B cell (primary cell): ENCODE measurements around the gene GRN. TPM values are rescaled to one million over a fixed set of nuclear protein-coding genes. Genes with fewer than 3 reads are reported as not detected.

Experiments used
- ATAC-seq: fragments of 200-7000 bp; cut with Tn5 transposase; one replicate; pipeline ENCODE4 v1.10.0; 2021; ENCODE audit warnings: low read depth, mild to moderate bottlenecking, moderate number of reproducible peaks, moderate library complexity
- CTCF ChIA-PET: fragments of 350-600 bp; sonication (Branson Sonifier 250); formaldehyde crosslinking; loops from one replicate; lab custom pipeline; 2021; ENCODE audit warnings: antibody characterized with exemption, inconsistent platforms; lab: Charles Lee
- POLR2A ChIA-PET: fragments of 350-600 bp; sonication (Branson Sonifier 250); formaldehyde crosslinking; loops from one replicate; lab custom pipeline; 2021; ENCODE audit warnings: antibody characterized with exemption; lab: Charles Lee
- DNase-seq: peaks from one replicate; pipeline ENCODE4 v3.0.0; 2013
- H2AFZ ChIP-seq: 2 replicates; pipeline ENCODE4 v1.6.1; 2012; ENCODE audit warnings: mild to moderate bottlenecking, low read depth, low read length; ENCODE audit not compliant: insufficient read depth, poor library complexity, severe bottlenecking
- H3K27ac ChIP-seq, 2 donors: 1 replicate in 1 of 2; 2 replicates in 1 of 2; pipeline ENCODE4 v1.5.1; 2012 to 2013; ENCODE audit warnings: low read length in 2 of 2, mild to moderate bottlenecking in 2 of 2, moderate library complexity in 1 of 2
- H3K27me3 ChIP-seq, 4 experiments: fragments of 200-600 bp in 1 of 4; sonication (generic) in 1 of 4; replicated peaks in 1 of 4; 1 replicate in 2 of 4; 2 replicates in 2 of 4; pipeline versions ENCODE4 v1.6.1 to v1.7.0; 2013 to 2016; ENCODE audit warnings: low read length in 3 of 4, mild to moderate bottlenecking in 2 of 4, mixed read lengths in 1 of 4, moderate library complexity in 1 of 4; ENCODE audit not compliant: insufficient read depth in 4 of 4, control insufficient read depth in 3 of 4; ENCODE audit errors: control extremely low read depth in 1 of 4
- H3K36me3 ChIP-seq, 2 experiments: replicated peaks in 1 of 2; 1 replicate in 1 of 2; 2 replicates in 1 of 2; pipeline versions ENCODE4 v1.6.1 to v1.7.1; 2013; ENCODE audit warnings: low read length in 1 of 2; ENCODE audit not compliant: insufficient read depth in 2 of 2, control insufficient read depth in 1 of 2; ENCODE audit errors: control extremely low read depth in 1 of 2, extremely low read depth in 1 of 2
- H3K4me1 ChIP-seq, 2 donors: fragments of 200-600 bp in 1 of 2; sonication (generic) in 1 of 2; 1 replicate in 1 of 2; 2 replicates in 1 of 2; pipeline versions ENCODE4 v1.5.1 to v1.6.1; 2013 to 2017; ENCODE audit warnings: low read length in 2 of 2; ENCODE audit not compliant: control insufficient read depth in 2 of 2, insufficient read depth in 2 of 2
- H3K4me2 ChIP-seq: replicated peaks from 2 replicates; pipeline ENCODE3; 2012; ENCODE audit warnings: mild to moderate bottlenecking, low read depth, low read length; ENCODE audit not compliant: poor library complexity, severe bottlenecking
- H3K4me3 ChIP-seq, 5 experiments: fragments of 200-600 bp in 1 of 5; sonication (generic) in 1 of 5; 1 replicate in 3 of 5; 2 replicates in 2 of 5; pipeline versions ENCODE4 v1.5.1 to v1.7.0; 2011 to 2016; ENCODE audit warnings: low read length in 4 of 5, mild to moderate bottlenecking in 4 of 5, low read depth in 2 of 5, control low read depth in 1 of 5, moderate library complexity in 1 of 5; ENCODE audit not compliant: insufficient read depth in 1 of 5; ENCODE audit errors: control extremely low read depth in 1 of 5, extremely low read depth in 1 of 5
- H3K79me2 ChIP-seq: fragments of 200-600 bp; sonication (generic); one replicate; pipeline ENCODE4 v1.6.0; 2016; ENCODE audit warnings: low read length; ENCODE audit not compliant: control insufficient read depth, insufficient read depth
- H3K9ac ChIP-seq: fragments of 200-600 bp; sonication (generic); 2 replicates; pipeline ENCODE4 v1.6.1; 2017; ENCODE audit warnings: mild to moderate bottlenecking, low read length, moderate library complexity
- H3K9me3 ChIP-seq, 3 donors: one replicate each; pipeline versions ENCODE4 v1.6.1 to v1.7.1; 2013; ENCODE audit warnings: low read length in 2 of 3; ENCODE audit not compliant: control insufficient read depth in 2 of 3, insufficient read depth in 1 of 3; ENCODE audit errors: control extremely low read depth in 1 of 3
- H4K20me1 ChIP-seq: 2 replicates; pipeline ENCODE4 v1.6.0; 2012; ENCODE audit warnings: mild to moderate bottlenecking, low read length; ENCODE audit not compliant: insufficient read depth, control insufficient read depth, poor library complexity, severe bottlenecking
- H3K27ac Mint-ChIP-seq: one replicate; pipeline ENCODE4 v1.8.0; 2021; ENCODE audit warnings: mixed read lengths
- H3K27me3 Mint-ChIP-seq: one replicate; pipeline ENCODE4 v1.8.0; 2021; ENCODE audit warnings: mixed read lengths
- H3K4me1 Mint-ChIP-seq: one replicate; pipeline ENCODE4 v1.8.0; 2021; ENCODE audit warnings: mixed read lengths
- H3K4me3 Mint-ChIP-seq: one replicate; pipeline ENCODE4 v1.8.0; 2021; ENCODE audit warnings: mixed read lengths
- H3K9me3 Mint-ChIP-seq: one replicate; pipeline ENCODE4 v1.8.0; 2022; ENCODE audit warnings: mixed read lengths; ENCODE audit not compliant: insufficient read depth
- CTCF ChIP-seq: fragments of 200-600 bp; IDR thresholded peaks from one replicate; pipeline ENCODE4 v1.8.0; 2022; ENCODE audit warnings: antibody characterized with exemption, mild to moderate bottlenecking
- EZH2 ChIP-seq: IDR thresholded peaks from 2 replicates; pipeline ENCODE4 v1.6.1; 2012; ENCODE audit warnings: borderline replicate concordance, low read depth, mild to moderate bottlenecking, moderate library complexity, low read length; ENCODE audit not compliant: insufficient read depth, poor library complexity, severe bottlenecking
- WGBS: methylation state at CpG from one replicate; pipeline ENCODE4 v1.1.5; 2013; ENCODE audit warnings: missing lambda C conversion rate; ENCODE audit not compliant: insufficient coverage; 5-methylcytosine and 5-hydroxymethylcytosine counted together
- intact Hi-C: fragments of 100-400 bp; cut with micrococcal nuclease; formaldehyde crosslinking; loops from one replicate; pipeline ENCODE4 v1.10.0; 2022
- polyA plus RNA-seq: library from polyadenylated mRNA; depleted of rRNA; stranded (reverse); fragments of >200 nt; gene quantifications from 2 replicates; pipeline ENCODE4 v1.2.3, GENCODE V29; 2012
- total RNA-seq, 2 donors: library from RNA; stranded (reverse); fragments of 120-200 nt in 1 of 2; gene quantifications; 1 replicate in 1 of 2; 2 replicates in 1 of 2; pipeline versions ENCODE4 v1.2.3 to v1.2.4, GENCODE V29; 2013 to 2022

GRN gene
- total and polyA plus RNA-seq, 2 donors (not counting 1 experiment from before 2014, with no cell fraction given), result 187 to 226 TPM

DNA sequence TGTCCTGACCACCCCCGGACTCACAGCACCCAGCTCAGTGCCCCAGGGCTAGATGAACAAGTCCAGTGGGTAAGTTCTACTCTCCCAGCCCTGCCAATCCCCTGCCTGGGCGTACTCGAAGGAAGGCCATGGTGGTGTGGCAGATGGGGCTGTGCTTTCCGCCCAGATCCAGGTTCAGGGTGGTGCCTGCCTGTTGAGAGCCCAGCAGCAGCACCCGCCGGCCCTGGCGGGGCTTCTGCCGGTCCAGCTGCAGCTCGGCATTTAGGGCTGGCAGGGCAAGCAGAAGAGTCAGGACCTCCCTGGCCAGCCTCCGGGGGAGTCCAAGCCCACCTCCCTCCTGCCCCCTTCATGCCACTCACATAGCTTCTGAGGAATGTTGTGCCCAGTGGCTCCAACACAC lies 34.8 kb downstream of the GRN start:
- ChIA-PET CTCF (no interaction called here), POLR2A (no interaction called here)
- peaks cover 0 to 24% (median under 1%) of the 10 kb centered on the region in 4 experiments for H3K27me3 ChIP-seq
- peaks cover 6% of the 10 kb centered on the region for H3K4me1 Mint-ChIP-seq
- no peak for TF ChIP-seq CTCF
- no peak for TF ChIP-seq EZH2
- H3K27ac Mint-ChIP-seq, result no peak overlapping the region
- H3K36me3 ChIP-seq, result no peaks in the 10 kb centered on the region
- H3K27me3 Mint-ChIP-seq, result peaks cover 33% of the 10 kb centered on the region
- no peak overlapping the region for H3K4me2 ChIP-seq
- no peaks in the 10 kb centered on the region for H3K79me2 ChIP-seq
- no peak for DNase-seq
- H4K20me1 ChIP-seq, result no peaks in the 10 kb centered on the region
- 93% methylated on average over 10 of the region's 10 CpGs for WGBS
- no peak overlapping the region for H2AFZ ChIP-seq
- H3K4me1 ChIP-seq, result peaks cover 3 to 5% of the 10 kb centered on the region in 2 donors
- no peak overlapping the region for H3K4me3 Mint-ChIP-seq
- H3K27ac ChIP-seq, result no peak overlapping the region
- H3K9ac ChIP-seq, result no peak overlapping the region
- intact Hi-C loops, result no loop called here
- H3K9me3 ChIP-seq, result peaks cover 0 to 4% (median 0%) of the 10 kb centered on the region in 3 donors
- ATAC-seq, result no peak
- H3K4me3 ChIP-seq, result no peak overlapping the region
- H3K9me3 Mint-ChIP-seq, result no peaks in the 10 kb centered on the region

DNA sequence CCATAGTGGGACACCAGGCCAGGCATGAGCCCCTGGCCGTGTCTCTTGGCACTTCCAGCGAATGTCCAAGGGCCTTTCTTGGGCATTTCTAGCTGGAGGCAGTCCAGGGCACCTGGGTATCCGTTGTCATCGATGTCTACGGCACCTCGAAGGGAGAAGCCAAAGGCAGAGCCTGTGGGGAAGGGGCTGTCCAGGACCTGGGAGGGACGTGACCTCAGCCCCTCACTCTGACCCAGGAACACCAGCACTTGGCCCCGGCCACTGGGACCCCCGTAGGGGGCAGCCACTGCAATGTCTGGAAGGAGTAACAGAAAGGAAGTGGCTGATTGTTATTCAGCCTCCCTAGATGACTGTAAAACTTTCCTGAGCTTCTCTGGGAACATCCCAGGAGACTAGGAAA lies 35.7 kb downstream of the GRN start:
- no peak overlapping the region for H3K9ac ChIP-seq
- Mint-ChIP-seq H3K27ac (no peak overlapping the region), H3K4me3 (no peak overlapping the region), H3K27me3 (peaks cover 36% of the 10 kb centered on the region), H3K9me3 (no peaks in the 10 kb centered on the region), H3K4me1 (peaks cover 7% of the 10 kb centered on the region)
- peaks cover 10 to 12% of the 10 kb centered on the region in 2 donors for H3K4me1 ChIP-seq
- POLR2A ChIA-PET, result no interaction called here
- no peak overlapping the region for H3K4me2 ChIP-seq
- no peaks in the 10 kb centered on the region for H3K79me2 ChIP-seq
- ATAC-seq (no peak), DNase-seq (no peak)
- H3K27me3 ChIP-seq, result peaks cover 0 to 27% (median 3%) of the 10 kb centered on the region in 4 experiments
- WGBS, result 92% methylated on average over 6 of the region's 9 CpGs
- H3K36me3 ChIP-seq, result no peaks in the 10 kb centered on the region
- TF ChIP-seq CTCF (no peak), EZH2 (no peak)
- H4K20me1 ChIP-seq, result no peaks in the 10 kb centered on the region
- intact Hi-C loops, result no loop called here
- H3K4me3 ChIP-seq, result no peak overlapping the region
- H2AFZ ChIP-seq, result no peak overlapping the region
- H3K27ac ChIP-seq, result no peak overlapping the region
- CTCF ChIA-PET, result no interaction called here
- peaks cover 0 to 11% (median 0%) of the 10 kb centered on the region in 3 donors for H3K9me3 ChIP-seq
